Midbrain (tissue), 1 donor: ENCODE measurements around the gene RAB3A.
"Not testable (repeated sequence)": the region's sequence is repeated elsewhere in the genome, so short reads cannot be mapped to it uniquely, and the experiment has no call there.

Experiments used
- DNase-seq: peaks from one replicate; lab custom pipeline; 2025; lab: John Stamatoyannopoulos, UW

RAB3A gene

GRCh38 chr19:18223860-18224524 is 20.1 kb upstream of the RAB3A start:
- no peak for DNase-seq

DNA sequence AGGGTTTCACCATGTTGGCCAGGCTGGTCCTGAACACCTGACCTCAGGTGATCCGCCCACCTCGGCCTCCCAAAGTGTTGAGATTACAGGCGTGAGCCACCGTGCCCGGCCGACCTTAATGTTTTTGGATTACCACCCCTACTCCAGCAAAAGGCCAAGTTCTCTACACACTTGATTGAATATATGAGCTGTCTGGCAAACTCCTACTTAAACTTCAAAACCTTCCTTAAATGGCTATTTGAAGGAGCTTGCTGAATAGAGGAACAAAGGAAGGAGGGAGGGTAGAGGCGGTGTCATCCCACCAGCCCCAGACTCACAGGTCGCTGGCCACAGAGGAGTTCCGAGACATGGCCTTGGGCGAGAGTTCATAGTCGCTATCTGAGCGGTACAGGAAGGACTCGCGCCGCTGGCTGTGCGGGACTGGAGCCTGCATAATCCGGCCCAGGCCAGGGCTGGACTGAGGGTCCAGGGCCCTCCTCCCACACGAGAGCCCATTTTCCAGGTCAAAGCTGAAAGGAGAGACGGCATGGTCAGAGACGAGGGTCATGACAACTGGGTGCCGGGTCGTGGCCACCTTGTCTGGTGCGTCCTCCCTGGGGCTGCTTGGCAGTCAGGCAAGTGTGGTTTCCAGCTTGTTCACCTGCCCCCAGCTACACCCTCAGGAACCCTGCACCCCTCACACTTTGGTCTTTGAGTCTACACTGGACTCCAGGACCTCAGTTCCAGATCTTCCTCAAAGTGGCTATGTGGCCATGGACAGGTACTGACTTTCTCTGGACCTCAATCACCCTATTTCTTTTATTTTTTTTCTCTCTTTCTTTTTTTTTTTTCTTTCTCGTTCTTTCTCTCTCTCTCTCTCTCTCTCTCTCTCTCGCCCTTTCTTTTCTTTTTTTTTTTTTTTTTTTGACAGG is 18.2 kb upstream of the RAB3A start:
- DNase-seq, result no peak

GRCh38 chr19:18220632-18221275 is 16.9 kb upstream of the RAB3A start:
- no peak for DNase-seq

DNA sequence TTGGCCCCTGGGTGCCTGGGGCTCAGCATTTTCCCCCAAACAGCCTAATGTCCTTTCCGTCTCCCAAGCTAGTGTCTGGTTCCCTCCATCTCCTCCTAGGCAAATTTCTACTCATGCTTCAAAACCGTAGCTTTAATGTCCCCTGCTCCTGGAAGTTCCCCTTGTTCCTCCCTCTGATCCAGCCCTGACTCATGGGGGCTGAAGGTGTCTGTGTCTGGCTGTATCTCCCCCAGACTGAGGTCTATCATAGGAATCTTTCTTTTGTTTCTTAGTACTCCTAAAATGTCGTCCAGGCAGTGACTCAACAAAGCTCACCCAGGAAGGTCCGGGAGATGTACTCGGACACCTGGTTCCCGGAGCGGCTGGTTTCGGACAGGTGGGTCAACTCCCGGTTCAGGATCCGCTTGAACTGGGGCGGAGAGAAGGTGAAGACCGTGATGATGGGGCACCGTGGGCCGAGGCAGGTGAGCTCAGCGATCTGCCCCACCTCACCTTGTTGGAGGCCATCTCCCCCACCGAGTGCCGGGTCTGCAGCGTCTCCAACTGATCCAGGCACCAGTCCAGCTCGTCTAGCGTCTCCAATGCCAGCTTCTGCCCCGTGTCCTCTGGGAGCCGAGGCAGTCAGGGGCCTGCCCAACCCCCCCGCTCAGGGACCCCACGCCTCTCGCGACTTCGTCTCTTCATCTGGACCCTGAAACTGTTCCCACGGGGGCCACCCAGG is 16.2 kb upstream of the RAB3A start:
- no peak for DNase-seq

GRCh38 chr19:18218600-18218999 is 14.8 kb upstream of the RAB3A start:
- no peak for DNase-seq

DNA sequence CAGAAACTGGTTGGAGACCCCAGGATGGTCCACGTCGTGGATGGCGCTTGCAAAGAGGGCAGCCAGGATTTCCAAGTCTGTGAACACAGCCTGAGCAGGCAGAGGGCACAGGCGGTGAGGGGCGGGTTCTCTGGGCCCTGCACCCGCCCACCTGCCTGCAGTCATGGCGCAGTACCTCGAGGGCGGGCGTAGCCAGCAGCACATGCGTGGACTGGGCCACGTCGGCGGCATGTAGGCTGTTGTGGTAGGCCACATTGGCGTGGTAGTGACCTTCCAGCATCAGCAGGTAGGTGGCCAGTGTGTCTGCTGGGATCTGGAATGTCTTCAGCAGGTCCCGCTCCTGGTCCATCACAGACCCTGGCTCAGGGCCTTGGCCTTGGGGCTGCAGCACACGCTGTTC is 14.3 kb upstream of the RAB3A start:
- no peak for DNase-seq

- no peak for DNase-seq
These were observed 12.9 kb upstream of the RAB3A start for GRCh38 chr19:18216789-18217188.

DNA sequence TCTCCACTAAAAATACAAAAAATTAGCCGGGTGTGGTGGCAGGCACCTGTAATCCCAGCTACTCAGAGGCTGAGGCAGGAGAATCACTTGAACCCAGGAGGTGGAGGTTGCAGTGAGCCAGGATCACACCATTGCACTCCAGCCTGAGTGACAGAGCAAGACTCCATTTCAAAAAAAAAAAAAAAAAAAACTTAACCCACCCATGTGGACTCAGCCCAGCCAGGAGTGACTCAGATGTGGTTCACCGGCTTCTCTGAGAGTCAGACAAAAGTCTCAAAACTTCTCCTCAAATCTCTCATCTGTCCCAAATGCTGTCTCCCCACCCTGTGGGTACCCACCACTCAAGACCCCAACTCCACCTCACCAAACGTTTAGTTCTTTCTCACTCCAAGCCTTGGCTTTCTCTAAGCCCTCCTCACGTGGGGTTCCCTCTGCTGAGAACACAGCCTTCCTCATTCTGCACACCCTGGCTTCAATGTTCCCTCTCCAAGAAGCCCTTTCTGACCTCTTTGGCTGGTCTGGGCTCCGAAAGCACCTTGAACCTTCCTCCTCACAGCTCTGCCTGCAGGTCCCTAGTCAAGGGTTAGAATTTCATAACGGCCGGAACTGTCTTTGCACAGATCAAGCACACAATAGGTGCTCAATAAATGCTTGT is 11.1 kb upstream of the RAB3A start:
- no peak for DNase-seq

GRCh38 chr19:18211683-18212082 is 7.8 kb upstream of the RAB3A start:
- DNase-seq, result no peak

- not testable (repeated sequence) for DNase-seq
These were observed 6.1 kb upstream of the RAB3A start for GRCh38 chr19:18209912-18210311.

DNA sequence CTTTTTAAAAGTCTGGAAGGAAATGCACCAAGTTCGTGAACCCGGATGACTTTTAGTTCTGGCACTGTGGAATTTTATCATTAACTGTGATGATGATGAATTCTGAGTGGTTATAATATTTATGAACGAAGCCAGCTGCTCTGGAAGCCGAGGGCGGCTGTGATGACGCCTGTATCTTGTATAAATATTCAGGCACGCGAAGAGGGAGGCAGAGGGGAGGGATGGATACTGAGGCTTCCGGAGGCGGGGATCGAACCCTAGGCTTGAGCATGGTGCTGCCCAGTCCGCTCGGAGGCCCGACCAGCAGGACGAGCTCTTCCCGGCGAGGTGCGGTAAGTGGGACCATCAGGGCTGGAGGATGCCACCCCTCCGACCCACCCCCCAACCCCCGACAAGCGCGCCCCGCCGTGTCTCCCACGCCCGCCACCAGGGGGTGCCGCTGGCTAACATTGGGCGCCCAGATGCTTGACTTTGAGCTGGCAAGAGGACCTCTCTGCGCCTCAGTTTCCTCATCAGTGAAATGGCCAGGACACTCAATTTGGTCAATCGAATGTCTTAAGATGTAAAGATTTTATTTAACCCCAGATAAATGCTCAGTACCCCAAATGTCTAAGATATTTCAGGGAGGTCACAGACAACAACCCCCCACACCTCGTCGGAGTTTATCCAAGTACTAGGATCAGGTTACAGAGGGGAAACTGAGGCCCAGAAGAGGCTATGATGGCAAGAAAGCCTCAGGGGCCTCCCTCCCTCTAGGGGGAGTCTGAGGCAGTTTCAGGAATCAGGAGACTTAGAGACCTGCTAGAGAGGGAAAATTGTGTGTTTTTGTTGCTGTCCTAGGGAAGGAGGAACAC is 4.5 kb upstream of the RAB3A start:
- no peak for DNase-seq

DNA sequence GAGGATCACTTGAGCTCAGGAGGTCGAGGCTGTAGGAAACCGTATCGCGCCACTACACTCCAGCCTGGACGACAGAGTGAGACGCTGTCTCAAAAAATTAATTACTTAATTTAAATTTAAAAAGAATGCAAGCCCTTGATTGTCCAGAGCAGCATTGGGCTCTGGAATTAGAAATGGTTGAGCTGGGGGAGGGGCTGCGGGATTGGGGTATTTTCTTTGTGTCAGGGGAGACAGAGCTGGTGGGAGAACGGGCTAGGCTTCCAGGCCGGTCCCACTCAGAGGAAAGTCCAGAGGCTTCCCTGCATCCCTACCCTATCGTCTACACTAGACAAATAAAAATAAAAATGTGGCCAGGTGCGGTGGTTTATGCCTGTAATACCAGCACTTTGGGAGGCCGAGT is 2.2 kb upstream of the RAB3A start:
- DNase-seq, result no peak

DNA sequence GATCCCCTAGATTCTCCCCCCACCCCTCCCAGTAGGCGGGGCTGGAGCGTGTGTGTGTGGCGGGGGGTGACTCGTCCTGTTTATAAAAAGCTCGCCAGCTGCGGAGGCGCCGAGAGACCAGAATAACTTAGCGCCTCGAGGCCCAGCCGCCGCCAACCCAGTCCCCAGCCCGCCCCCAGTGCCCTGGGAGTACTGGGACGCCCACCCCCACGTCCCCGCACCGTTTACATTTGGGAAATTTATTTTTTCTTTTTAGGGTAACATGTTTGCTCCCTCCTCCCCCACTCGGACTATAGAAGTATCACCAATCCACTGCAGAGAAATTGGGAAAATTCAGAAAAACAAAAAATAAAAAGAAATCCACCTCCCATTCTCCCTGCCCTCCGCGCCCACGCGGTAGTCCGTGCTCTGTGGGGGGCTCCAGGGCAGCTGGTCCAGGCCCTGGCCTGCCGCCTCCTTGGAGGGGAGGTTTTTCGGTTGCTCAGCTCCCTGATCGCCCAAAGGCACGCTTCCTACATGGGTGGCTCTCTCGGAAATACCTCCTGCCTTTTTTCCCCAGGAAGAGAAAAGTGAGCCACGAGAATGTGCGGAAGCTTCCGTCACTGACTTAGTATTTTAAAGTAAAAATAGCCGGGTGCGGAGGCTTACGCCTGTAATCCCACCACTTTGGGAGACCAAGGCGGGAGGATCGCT is 1.5 kb upstream of the RAB3A start:
- DNase-seq, result peak; percentile 66

- DNase-seq, result peak; percentile 69
These were observed 755 bp upstream of the RAB3A start for GRCh38 chr19:18204394-18205199.

DNA sequence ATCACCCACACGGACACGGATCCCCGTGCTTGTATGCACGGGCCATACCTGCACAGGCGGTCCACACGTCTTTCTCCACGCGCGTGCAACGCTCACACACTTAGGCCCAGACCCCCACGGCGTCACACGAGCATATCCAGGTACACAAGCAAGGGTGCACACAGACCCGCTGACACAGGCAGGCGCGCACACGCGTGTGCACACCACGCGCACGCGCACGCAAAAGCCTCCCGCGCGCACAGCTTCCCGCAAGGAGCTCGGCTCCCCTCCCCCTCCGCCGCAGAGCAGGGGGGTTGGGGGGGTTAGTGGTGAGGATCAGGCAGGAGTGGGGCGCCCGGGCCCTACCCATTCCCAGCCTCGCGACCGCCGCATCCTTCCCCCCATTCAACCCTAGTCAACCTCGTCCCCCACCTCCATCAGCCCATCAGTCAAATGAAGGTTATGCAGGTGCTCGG is 407 bp downstream of the RAB3A start:
- peak; percentile 52 for DNase-seq

DNA sequence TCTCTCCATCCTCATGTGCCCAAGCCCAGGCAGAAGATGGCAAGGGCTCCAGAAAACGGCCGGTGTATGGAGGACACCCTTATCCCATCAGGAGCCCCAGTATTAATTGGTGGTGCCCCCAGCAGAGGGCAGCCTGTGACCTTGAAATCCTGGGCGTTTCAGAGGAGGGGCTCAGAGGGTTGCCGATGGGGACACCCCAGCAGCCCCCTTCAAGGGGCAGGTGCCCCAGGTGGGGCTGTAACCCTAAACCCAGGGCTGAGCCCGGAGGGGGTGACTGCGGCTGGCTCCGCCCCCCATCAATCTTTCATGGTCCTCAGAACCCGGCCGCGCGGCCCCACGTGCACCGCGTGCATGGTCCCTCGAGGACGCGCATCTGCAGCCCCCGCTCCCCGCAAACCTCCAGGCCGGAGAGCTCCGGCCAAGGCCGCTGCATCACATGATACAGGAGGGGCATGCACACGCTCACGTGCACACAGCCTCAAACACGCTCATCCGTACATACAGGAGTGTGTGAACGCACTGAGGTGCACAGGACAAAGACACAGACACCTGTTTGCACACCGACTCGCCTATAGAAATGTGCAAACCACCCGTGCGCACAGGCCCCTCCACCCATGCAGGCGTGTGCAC is 949 bp downstream of the RAB3A start:
- DNase-seq, result peak; percentile 45

DNA sequence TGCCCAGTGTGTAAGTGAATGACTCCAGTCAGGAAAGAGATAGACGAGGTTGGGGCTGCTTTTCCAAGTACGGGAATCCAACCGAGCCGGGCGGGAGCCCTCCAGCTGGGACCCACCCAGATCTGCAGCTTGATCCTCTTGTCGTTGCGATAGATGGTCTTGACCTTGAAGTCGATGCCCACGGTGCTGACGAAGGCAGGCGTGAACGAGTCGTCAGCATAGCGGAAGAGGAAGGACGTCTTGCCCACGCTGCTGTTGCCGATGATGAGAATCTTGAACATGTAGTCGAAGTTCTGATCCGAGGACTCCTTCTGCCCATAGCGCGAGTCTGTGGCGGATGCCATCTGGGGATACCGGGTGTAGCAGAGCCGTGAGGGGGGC is 1.5 kb downstream of the RAB3A start:
- DNase-seq, result no peak

DNA sequence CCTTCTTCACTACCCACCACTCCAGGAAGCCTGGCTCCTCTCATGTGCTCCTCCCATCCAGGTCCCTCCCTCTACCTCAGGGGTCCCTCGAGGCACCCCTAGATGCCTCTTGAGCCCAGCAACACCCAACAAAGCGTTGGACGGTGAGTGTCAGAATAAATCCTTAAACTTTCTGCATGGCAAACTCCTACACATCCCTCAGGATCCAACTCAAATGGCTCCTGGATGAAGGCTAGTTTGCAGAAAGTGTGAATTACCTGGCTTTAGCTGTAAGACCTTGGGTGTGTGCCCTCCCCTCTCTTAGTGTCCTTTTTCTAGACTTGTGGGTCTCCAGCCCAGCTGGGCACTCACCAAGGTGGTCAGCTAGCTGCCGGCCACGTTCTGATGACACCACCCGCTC is 5.5 kb downstream of the RAB3A start:
- DNase-seq, result no peak

GRCh38 chr19:18197941-18198340 is 5.9 kb downstream of the RAB3A start:
- no peak for DNase-seq
